ENCODE measurements around the gene APOA4.

The APOA4 gene

GRCh38 chr11:116812109-116812508, 11.0 kb downstream of the APOA4 start:
- Histone ChIP-seq H3K4me3 (ENCODE audit: low read depth in 1 of 2, low read length in 2 of 2) (no peak overlapping the region), H3K4me1 (ENCODE audit: insufficient read depth, low read length) (no peaks in the 10 kb centered on the region), H3K9ac (ENCODE audit: low read depth, low read length) (no peak overlapping the region), H3K4me2 (ENCODE audit: insufficient read depth, low read length) (no peak overlapping the region), H4K20me1 (ENCODE audit: insufficient read depth, low read length) (no peaks in the 10 kb centered on the region), H3K36me3 (ENCODE audit: insufficient read depth, low read length) (no peaks in the 10 kb centered on the region), H3K27me3 (ENCODE audit: insufficient read depth, low read length, poor library complexity) (peaks cover 3% of the 10 kb centered on the region), H2AFZ (ENCODE audit: low read depth, low read length) (no peak overlapping the region), H3K9me3 (ENCODE audit: insufficient read depth, low read length, severe bottlenecking) (no peaks in the 10 kb centered on the region), H3K27ac (ENCODE audit: low read length) (no peak overlapping the region), H3K79me2 (ENCODE audit: insufficient read depth, low read length) (no peaks in the 10 kb centered on the region)
- ATAC-seq (ENCODE audit: insufficient read depth, low read depth) (no peak), DNase-seq (no peak)
- TF ChIP-seq CTCF (IDR thresholded peaks at IDR 0.05; ENCODE audit: borderline replicate concordance, extremely low read depth, low read length, poor library complexity, severe bottlenecking) (no peak), EZH2 (IDR thresholded peaks at IDR 0.05; ENCODE audit: borderline replicate concordance, low read depth, low read length, severe bottlenecking) (no peak)

- Histone ChIP-seq H3K4me1 (ENCODE audit: insufficient read depth, low read length) (no peaks in the 10 kb centered on the region), H3K27me3 (ENCODE audit: insufficient read depth, low read length, poor library complexity) (peaks cover 3% of the 10 kb centered on the region), H3K36me3 (ENCODE audit: insufficient read depth, low read length) (no peaks in the 10 kb centered on the region), H3K9me3 (ENCODE audit: insufficient read depth, low read length, severe bottlenecking) (no peaks in the 10 kb centered on the region), H3K4me2 (ENCODE audit: insufficient read depth, low read length) (no peak overlapping the region), H3K79me2 (ENCODE audit: insufficient read depth, low read length) (no peaks in the 10 kb centered on the region), H3K4me3 (ENCODE audit: low read depth in 1 of 2, low read length in 2 of 2) (no peak overlapping the region), H4K20me1 (ENCODE audit: insufficient read depth, low read length) (no peaks in the 10 kb centered on the region), H2AFZ (ENCODE audit: low read depth, low read length) (no peak overlapping the region), H3K9ac (ENCODE audit: low read depth, low read length) (no peak overlapping the region), H3K27ac (ENCODE audit: low read length) (no peak overlapping the region)
- no peak for TF ChIP-seq CTCF (IDR thresholded peaks at IDR 0.05; ENCODE audit: borderline replicate concordance, extremely low read depth, low read length, poor library complexity, severe bottlenecking)
- no peak for TF ChIP-seq EZH2 (IDR thresholded peaks at IDR 0.05; ENCODE audit: borderline replicate concordance, low read depth, low read length, severe bottlenecking)
- no peak for DNase-seq
- ATAC-seq (ENCODE audit: insufficient read depth, low read depth) = no peak
These were observed 11.9 kb downstream of the APOA4 start for GRCh38 chr11:116811194-116811593.

- no peak overlapping the region for H3K4me3 ChIP-seq (ENCODE audit: low read depth in 1 of 2, low read length in 2 of 2)
- no peak for ATAC-seq (ENCODE audit: insufficient read depth, low read depth)
These were observed 14.6 kb downstream of the APOA4 start for GRCh38 chr11:116808262-116809175.

More at GRCh38 chr11:116808262-116809175, 14.6 kb downstream of the APOA4 start:
- Histone ChIP-seq H3K27ac (ENCODE audit: low read length) (no peak overlapping the region), H3K4me2 (ENCODE audit: insufficient read depth, low read length) (no peak overlapping the region), H3K36me3 (ENCODE audit: insufficient read depth, low read length) (no peaks in the 10 kb centered on the region), H4K20me1 (ENCODE audit: insufficient read depth, low read length) (no peaks in the 10 kb centered on the region), H3K27me3 (ENCODE audit: insufficient read depth, low read length, poor library complexity) (no peaks in the 10 kb centered on the region), H3K79me2 (ENCODE audit: insufficient read depth, low read length) (no peaks in the 10 kb centered on the region), H2AFZ (ENCODE audit: low read depth, low read length) (no peak overlapping the region), H3K9me3 (ENCODE audit: insufficient read depth, low read length, severe bottlenecking) (no peaks in the 10 kb centered on the region), H3K9ac (ENCODE audit: low read depth, low read length) (no peak overlapping the region), H3K4me1 (ENCODE audit: insufficient read depth, low read length) (no peaks in the 10 kb centered on the region)
- no peak for DNase-seq
- TF ChIP-seq CTCF (IDR thresholded peaks at IDR 0.05; ENCODE audit: borderline replicate concordance, extremely low read depth, low read length, poor library complexity, severe bottlenecking) (no peak), EZH2 (IDR thresholded peaks at IDR 0.05; ENCODE audit: borderline replicate concordance, low read depth, low read length, severe bottlenecking) (no peak)

All from DND-41 (cell line).